Uterus (tissue), 4 donors: ENCODE measurements around the gene PRSS37. TPM values are rescaled to one million over a fixed set of nuclear protein-coding genes. Genes with fewer than 3 reads are reported as not detected.
"Not testable (repeated sequence)": the region's sequence is repeated elsewhere in the genome, so short reads cannot be mapped to it uniquely, and the experiment has no call there.

Experiments
- DNase-seq, 2 donors: peaks; one replicate each; pipeline ENCODE4 v3.0.0-alpha.2; 2019 to 2020
- H3K27ac ChIP-seq, 2 donors: fragments of 200-600 bp; sonication (generic); 1 replicate in 1 of 2; 2 replicates in 1 of 2; pipeline ENCODE4 v1.5.1; 2016 to 2018
- H3K27me3 ChIP-seq, 2 donors: fragments of 200-600 bp; sonication (generic); one replicate each; pipeline ENCODE4 v1.5.1; 2018 to 2019; ENCODE audit warnings: control low read depth in 1 of 2
- H3K36me3 ChIP-seq, 2 donors: fragments of 200-600 bp; sonication (generic); one replicate each; pipeline ENCODE4 v1.5.1; 2019; ENCODE audit warnings: control low read depth in 1 of 2
- H3K4me1 ChIP-seq, 2 donors: fragments of 200-600 bp; sonication (generic); one replicate each; pipeline ENCODE4 v1.5.1; 2018 to 2019; ENCODE audit warnings: control low read depth in 1 of 2
- H3K4me3 ChIP-seq, 2 donors: fragments of 200-600 bp; sonication (generic); 1 replicate in 1 of 2; 2 replicates in 1 of 2; pipeline ENCODE4 v1.5.1; 2018 to 2019; ENCODE audit warnings: mild to moderate bottlenecking in 1 of 2
- H3K9me3 ChIP-seq, 2 donors: fragments of 200-600 bp; sonication (generic); one replicate each; pipeline ENCODE4 v1.5.1; 2019; ENCODE audit warnings: control low read depth in 1 of 2
- POLR2A ChIP-seq, 2 donors: fragments of 450-650 bp; IDR thresholded peaks; one replicate each; pipeline ENCODE4 v1.6.1; 2016; ENCODE audit warnings: antibody characterized with exemption in 2 of 2, mild to moderate bottlenecking in 1 of 2, moderate library complexity in 1 of 2
- intact Hi-C: fragments of 100-400 bp; cut with DNase I; formaldehyde crosslinking; loops from one replicate; pipeline ENCODE4 v1.15.1; 2023; ENCODE audit warnings: low total_unique reads
- total RNA-seq, 4 donors: library from RNA; depleted of rRNA in 3 of 4; stranded (reverse); fragments of >200 nt in 3 of 4; gene quantifications; one replicate each; pipeline versions ENCODE4 v1.1.0 to v1.2.4, GENCODE V29; 2014 to 2023
- TF ChIP-seq, protein P1 (sequence below), 4 experiments: fragments of 200-600 bp in 2 of 4; fragments of 450-650 bp in 2 of 4; sonication (generic) in 2 of 4; IDR thresholded peaks; one replicate each; pipeline ENCODE4 v1.5.1; 2016 to 2019; ENCODE audit warnings: antibody characterized with exemption in 4 of 4, mild to moderate bottlenecking in 2 of 4, moderate library complexity in 1 of 4
- donor health status: DM: yes; HTN: yes; CAD: no.

PRSS37 gene
- total RNA-seq, 4 donors from 2014 or later = not detected

DNA sequence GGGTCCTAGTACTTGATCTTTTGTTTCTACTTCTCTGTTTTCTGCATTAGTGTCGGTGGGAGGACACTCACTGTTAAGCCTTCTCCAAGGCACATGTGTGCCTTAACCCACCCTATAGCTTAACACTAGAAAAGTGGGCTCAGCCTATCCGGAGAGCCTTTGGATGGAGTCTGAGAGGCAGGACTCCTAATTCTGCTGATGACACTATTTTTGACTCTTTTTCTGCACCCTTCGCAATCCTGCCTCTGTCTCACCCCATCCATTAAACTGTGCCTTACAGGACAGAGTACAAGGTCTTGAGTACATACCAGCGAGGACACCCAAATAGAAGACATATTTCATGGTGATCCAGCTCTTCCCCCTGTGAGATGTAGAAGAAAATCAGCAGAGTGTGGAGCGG lies 577 bp downstream of the PRSS37 start:
- Histone ChIP-seq H3K27me3 (no peaks in the 10 kb centered on the region), H3K36me3 (no peaks in the 10 kb centered on the region), H3K9me3 (no peaks in the 10 kb centered on the region), H3K4me1 (no peaks in the 10 kb centered on the region), H3K4me3 (no peak overlapping the region), H3K27ac (no peak overlapping the region)
- DNase-seq = no peak
- TF ChIP-seq, protein P1, sequence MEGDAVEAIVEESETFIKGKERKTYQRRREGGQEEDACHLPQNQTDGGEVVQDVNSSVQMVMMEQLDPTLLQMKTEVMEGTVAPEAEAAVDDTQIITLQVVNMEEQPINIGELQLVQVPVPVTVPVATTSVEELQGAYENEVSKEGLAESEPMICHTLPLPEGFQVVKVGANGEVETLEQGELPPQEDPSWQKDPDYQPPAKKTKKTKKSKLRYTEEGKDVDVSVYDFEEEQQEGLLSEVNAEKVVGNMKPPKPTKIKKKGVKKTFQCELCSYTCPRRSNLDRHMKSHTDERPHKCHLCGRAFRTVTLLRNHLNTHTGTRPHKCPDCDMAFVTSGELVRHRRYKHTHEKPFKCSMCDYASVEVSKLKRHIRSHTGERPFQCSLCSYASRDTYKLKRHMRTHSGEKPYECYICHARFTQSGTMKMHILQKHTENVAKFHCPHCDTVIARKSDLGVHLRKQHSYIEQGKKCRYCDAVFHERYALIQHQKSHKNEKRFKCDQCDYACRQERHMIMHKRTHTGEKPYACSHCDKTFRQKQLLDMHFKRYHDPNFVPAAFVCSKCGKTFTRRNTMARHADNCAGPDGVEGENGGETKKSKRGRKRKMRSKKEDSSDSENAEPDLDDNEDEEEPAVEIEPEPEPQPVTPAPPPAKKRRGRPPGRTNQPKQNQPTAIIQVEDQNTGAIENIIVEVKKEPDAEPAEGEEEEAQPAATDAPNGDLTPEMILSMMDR (IDR thresholded peaks at IDR 0.05) = no peak
- TF ChIP-seq POLR2A (IDR thresholded peaks at IDR 0.05) = no peak
- intact Hi-C loops = no loop called here

DNA sequence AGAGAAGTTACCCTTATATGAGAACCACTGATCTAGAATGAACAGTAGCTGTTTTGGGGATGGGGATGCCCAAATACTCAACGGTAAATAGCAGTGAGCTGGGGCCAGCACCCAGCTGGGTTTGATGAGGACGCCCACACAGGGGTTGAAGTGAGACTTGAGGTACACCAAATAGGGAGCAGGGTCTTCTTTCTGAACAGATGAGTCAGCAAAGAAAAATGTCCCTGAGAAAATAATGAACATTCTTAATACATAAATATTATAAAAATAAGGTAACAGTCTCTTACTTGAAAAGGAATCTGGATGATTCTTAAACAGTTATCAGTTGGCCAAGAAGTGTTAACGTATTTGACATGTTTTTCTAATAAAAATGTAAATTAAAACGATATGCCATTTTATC lies 2.0 kb downstream of the PRSS37 start:
- Histone ChIP-seq H3K9me3 (no peaks in the 10 kb centered on the region), H3K4me1 (no peaks in the 10 kb centered on the region), H3K27me3 (no peaks in the 10 kb centered on the region), H3K27ac (no peak overlapping the region), H3K36me3 (no peaks in the 10 kb centered on the region), H3K4me3 (no peak overlapping the region)
- intact Hi-C loops = no loop called here
- DNase-seq = no peak
- no peak for TF ChIP-seq POLR2A (IDR thresholded peaks at IDR 0.05)
- TF ChIP-seq, protein P1 (IDR thresholded peaks at IDR 0.05) = no peak

- no peak for DNase-seq
- no peaks in the 10 kb centered on the region for H3K4me1 ChIP-seq
- TF ChIP-seq, protein P1 (IDR thresholded peaks at IDR 0.05) = no peak
- TF ChIP-seq POLR2A (IDR thresholded peaks at IDR 0.05) = no peak
- H3K27me3 ChIP-seq = no peaks in the 10 kb centered on the region
- H3K36me3 ChIP-seq = no peaks in the 10 kb centered on the region
- H3K27ac ChIP-seq = no peak overlapping the region
- intact Hi-C loops = no loop called here
- H3K4me3 ChIP-seq = no peak overlapping the region
- H3K9me3 ChIP-seq = no peaks in the 10 kb centered on the region
Measured at GRCh38 chr7:141838581-141838980, 2.7 kb downstream of the PRSS37 start.

DNA sequence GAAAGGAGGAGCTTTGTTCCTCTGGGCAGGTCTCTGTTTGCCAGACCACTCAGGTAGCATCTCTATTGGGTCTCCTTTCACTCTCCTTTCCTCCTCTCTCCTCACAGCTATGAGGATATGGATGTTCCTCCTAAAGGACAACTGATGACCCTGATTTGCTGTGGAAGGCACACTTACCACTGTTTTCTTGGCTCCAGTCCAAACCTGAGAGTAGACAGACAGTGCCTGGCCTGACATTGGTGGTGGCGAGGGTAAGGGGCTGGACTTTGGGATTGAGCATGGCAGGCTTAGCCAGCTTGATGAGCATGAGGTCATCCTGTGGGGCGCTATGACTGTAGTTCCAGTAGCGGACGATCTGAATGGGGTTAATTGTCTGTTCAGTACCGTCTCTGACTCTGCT lies 3.6 kb downstream of the PRSS37 start:
- no peaks in the 10 kb centered on the region for H3K27me3 ChIP-seq
- no peak overlapping the region for H3K27ac ChIP-seq
- no peaks in the 10 kb centered on the region for H3K36me3 ChIP-seq
- no peak for TF ChIP-seq POLR2A (IDR thresholded peaks at IDR 0.05)
- TF ChIP-seq, protein P1 (IDR thresholded peaks at IDR 0.05) = no peak
- no peaks in the 10 kb centered on the region for H3K4me1 ChIP-seq
- H3K4me3 ChIP-seq = no peak overlapping the region
- intact Hi-C loops = no loop called here
- no peaks in the 10 kb centered on the region for H3K9me3 ChIP-seq
- DNase-seq = no peak

GRCh38 chr7:141822432-141822831 lies 18.9 kb downstream of the PRSS37 start:
- intact Hi-C loops, DNase-seq, H3K4me1 ChIP-seq, H3K27ac ChIP-seq, H3K36me3 ChIP-seq, H3K27me3 ChIP-seq, H3K4me3 ChIP-seq: not testable (repeated sequence)
- H3K9me3 ChIP-seq = peaks cover 0 to 16% of the 10 kb centered on the region in 2 donors

GRCh38 chr7:141820067-141820466 lies 21.2 kb downstream of the PRSS37 start:
- Histone ChIP-seq H3K4me3 (no peak overlapping the region), H3K36me3 (no peaks in the 10 kb centered on the region), H3K27me3 (no peaks in the 10 kb centered on the region), H3K9me3 (peaks cover 0 to 16% of the 10 kb centered on the region in 2 donors), H3K27ac (no peak overlapping the region), H3K4me1 (no peaks in the 10 kb centered on the region)
- DNase-seq = no peak
- intact Hi-C loops = no loop called here
- TF ChIP-seq, protein P1 (IDR thresholded peaks at IDR 0.05) = no peak
- no peak for TF ChIP-seq POLR2A (IDR thresholded peaks at IDR 0.05)
